Rectal smooth muscle tissue (tissue), 1 donor: ENCODE data around the gene TSR3.
A peak's percentile ranks its signal among the peaks of the same experiment; 100 is the strongest.

Experiments used
- H3K27ac ChIP-seq: one replicate; pipeline ENCODE4 v1.7.0; 2013; ENCODE audit warnings: low read depth, low read length, inconsistent platforms
- H3K27me3 ChIP-seq: one replicate; pipeline ENCODE4 v1.7.0; 2013; ENCODE audit warnings: low read length; ENCODE audit not compliant: control insufficient read depth, insufficient read depth
- H3K36me3 ChIP-seq: one replicate; pipeline ENCODE4 v1.7.0; 2013; ENCODE audit warnings: low read length; ENCODE audit not compliant: control insufficient read depth, insufficient read depth
- H3K4me1 ChIP-seq: one replicate; pipeline ENCODE4 v1.7.0; 2013; ENCODE audit warnings: low read length; ENCODE audit not compliant: control insufficient read depth, insufficient read depth
- H3K4me3 ChIP-seq: one replicate; pipeline ENCODE4 v1.7.0; 2013; ENCODE audit warnings: low read length
- H3K9ac ChIP-seq: one replicate; pipeline ENCODE4 v1.7.0; 2013; ENCODE audit warnings: low read length

Gene TSR3

DNA sequence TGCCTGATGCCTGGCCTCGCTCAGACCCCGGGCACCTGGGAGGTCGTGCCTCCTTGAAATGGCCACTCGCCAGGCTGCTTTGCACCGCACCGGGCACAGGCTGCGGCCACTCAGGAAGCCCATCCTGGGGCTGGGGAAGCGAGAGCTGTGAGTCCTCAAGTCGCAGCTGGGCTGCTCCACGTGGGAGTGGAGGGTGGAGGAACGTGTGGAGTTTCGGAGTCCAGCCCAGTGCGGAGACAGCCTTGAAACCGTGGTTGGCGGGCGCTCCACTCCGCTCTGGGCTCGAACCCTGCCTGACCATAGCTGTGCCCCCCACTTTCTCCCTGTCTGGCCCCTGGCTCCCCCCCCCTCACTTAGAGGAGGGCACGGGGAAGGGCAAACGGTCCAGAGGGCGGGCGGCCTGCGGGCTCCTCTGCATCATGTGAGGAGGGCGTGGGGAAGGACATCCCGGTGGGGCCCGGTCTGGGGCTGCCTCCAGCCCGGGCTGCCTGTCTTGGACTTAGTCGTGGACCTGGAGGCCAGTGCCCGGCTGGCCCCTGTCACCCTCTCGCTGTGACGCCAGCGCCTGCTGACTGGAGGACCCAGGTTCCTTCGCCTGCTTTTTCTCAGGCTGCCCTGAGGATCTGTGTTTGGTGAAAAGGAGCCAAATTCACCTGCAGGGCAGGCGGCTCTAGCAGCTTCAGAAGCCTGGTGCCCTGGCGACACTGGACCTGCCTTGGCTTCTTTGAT, 39.8 kb downstream of the TSR3 start:
- H3K27me3 ChIP-seq = no peaks in the 10 kb centered on the region
- peak overlapping the region; percentile 25 for H3K9ac ChIP-seq
- peaks cover 20% of the 10 kb centered on the region for H3K4me1 ChIP-seq
- H3K4me3 ChIP-seq = peak overlapping the region; percentile 77
- H3K27ac ChIP-seq = no peak overlapping the region
- H3K36me3 ChIP-seq = peaks cover 31% of the 10 kb centered on the region

DNA sequence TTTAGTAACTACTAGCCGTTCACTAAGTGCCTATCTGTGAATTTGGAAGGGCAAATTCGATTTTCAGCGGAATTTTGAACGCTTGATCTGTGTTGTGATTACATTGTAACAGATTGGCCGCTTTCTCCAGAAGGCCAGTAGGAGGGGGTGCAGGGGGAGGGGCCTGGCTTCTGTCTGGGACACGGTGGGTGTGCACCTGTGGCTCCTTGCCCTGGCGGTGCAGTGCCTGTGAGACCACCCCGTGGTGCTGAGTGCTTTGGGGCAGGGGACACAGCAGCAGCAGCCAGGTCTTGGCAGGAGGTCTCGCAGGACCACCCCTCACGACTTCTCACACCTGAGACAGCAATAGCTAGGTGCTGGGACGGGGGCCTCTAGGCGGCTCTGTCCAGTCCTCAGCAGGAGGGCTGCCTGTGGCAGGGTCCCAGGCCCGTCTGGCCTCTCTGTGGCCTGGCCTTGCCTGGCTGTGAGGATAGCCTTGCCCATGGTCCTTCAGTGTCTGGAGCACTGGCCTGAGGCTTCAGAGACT, 40.4 kb downstream of the TSR3 start:
- H3K36me3 ChIP-seq = peaks cover 25% of the 10 kb centered on the region
- H3K4me1 ChIP-seq = peaks cover 20% of the 10 kb centered on the region
- no peaks in the 10 kb centered on the region for H3K27me3 ChIP-seq
- peak overlapping the region; percentile 77 for H3K4me3 ChIP-seq
- peak overlapping the region; percentile 25 for H3K9ac ChIP-seq
- no peak overlapping the region for H3K27ac ChIP-seq

DNA sequence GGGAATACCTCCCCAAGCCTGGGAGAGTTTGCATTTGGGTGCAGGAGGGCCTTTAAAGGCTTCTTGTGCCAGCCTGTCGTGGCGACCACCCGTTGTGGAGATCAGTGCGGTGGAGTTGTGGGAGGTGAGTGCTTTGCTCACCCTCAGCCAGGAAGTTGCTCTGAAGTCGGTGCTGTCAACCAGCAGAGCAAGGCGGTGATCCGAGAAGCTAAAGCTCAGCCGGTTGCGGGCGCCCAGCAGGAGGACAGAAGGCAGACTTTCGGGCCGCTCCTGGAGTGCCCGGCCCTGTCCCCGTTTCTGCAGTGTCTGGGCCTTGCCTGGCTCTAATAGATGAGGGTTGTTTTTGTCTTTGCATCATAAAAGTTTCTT, 40.9 kb downstream of the TSR3 start:
- Histone ChIP-seq H3K36me3 (peaks cover 21% of the 10 kb centered on the region), H3K4me1 (peaks cover 20% of the 10 kb centered on the region), H3K4me3 (peak overlapping the region; percentile 77), H3K27ac (no peak overlapping the region), H3K9ac (peak overlapping the region; percentile 25), H3K27me3 (no peaks in the 10 kb centered on the region)

DNA sequence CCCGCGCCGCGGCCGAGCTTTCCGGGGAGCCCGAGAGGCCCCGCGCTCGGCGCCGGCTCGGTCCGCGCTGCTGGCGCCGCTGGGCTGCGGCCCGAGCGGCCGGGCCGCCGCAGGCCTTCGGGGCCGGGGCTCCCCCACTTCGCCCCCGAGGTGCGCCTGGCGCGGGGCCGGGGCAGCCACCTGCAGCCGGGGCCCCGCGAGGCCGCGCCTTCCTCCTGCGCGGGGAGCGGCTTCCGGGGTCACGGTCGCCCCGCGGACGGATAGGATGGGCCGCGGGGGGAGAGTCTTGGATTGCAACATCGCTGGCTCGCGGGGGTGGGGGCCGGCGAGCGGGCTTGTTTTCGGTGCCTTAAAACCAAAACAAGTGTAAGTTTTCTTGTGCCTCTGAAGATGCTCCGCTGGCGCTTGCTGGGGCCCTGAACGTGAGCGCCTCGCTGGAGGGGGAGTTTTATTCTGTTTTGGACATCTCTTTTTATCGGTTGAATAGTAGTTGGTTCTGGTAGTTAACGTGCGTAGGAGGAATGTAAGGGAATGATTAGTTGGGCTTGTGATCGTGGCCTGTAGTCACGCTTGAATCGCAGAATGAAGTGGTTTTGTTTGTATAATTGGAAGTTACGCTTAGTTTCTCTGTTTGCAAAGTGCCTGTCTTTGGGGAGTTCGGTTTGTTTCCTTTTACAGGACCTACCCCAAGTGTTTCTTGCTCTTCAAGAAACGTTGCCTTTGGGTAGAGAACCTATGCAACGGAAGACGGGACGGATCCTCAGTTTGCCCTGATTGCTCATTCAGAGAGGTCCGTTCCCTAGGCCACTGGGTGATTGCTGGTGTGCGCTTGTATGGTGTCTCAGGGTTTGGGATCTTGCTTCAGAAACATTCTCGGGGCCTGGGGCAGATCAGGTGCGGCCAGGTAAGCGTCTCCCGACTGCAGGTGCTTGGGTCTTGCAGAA, 41.5 kb downstream of the TSR3 start:
- Histone ChIP-seq H3K4me3 (peak overlapping the region; percentile 77), H3K27ac (peak overlapping the region; percentile 16), H3K36me3 (peaks cover 14% of the 10 kb centered on the region), H3K4me1 (peaks cover 20% of the 10 kb centered on the region), H3K27me3 (no peaks in the 10 kb centered on the region), H3K9ac (peak overlapping the region; percentile 25)

DNA sequence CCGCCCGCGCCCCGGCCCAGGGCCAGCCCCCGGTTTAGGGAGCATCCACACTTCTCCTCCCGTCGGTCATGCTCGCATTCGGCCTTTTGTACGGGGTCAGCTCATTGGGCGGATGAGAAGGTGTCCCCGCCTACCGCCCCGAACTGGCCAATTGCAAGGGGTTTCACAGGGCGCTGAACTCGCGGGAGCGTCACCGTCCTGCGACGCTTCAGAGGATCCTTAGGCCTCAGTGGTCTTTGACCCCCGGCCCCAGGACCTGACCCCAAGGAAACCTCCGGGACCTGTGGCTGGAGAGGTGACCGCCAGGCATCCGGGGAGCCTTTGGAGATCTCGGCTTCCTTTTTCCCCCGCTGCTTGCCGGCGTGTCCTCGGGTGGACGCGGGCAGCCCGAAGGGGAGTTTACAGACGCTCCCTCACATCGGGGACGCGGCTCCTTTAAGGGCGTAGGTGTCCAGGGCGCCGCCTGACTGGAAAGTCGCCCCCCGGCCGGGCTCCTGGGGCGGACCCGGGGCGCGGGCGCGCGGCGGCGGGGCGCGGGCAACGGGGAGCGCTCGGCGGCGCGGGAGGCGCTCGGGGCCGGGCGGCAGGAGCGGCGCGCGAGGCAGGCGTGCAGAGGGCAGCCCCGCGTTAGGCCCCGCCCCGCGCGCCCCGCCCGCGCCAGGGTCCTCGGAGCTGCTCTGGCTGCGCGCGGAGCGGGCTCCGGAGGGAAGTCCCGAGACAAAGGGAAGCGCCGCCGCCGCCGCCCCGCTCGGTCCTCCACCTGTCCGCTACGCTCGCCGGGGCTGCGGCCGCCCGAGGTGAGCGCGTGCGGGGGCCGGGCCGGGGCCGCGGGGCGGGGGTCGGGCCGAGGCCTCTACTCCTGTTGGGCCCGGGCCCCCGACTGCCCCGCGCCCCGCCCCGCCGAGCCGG, 42.4 kb downstream of the TSR3 start, which contains the start of gene UBE2I:
UBE2I (plus strand) TSS at position 660 of the 909 bp plus-strand sequence. CDS start 4,395 bp downstream, outside the sequence.
- Histone ChIP-seq H3K4me3 (peak within 1 kb of the TSS; percentile 78), H3K36me3 (peaks cover 5% of the 10 kb centered on the region), H3K27me3 (no peaks in the 10 kb centered on the region), H3K9ac (peak within 1 kb of the TSS; percentile 86), H3K27ac (peak within 1 kb of the TSS; percentile 97), H3K4me1 (peaks cover 20% of the 10 kb centered on the region)

DNA sequence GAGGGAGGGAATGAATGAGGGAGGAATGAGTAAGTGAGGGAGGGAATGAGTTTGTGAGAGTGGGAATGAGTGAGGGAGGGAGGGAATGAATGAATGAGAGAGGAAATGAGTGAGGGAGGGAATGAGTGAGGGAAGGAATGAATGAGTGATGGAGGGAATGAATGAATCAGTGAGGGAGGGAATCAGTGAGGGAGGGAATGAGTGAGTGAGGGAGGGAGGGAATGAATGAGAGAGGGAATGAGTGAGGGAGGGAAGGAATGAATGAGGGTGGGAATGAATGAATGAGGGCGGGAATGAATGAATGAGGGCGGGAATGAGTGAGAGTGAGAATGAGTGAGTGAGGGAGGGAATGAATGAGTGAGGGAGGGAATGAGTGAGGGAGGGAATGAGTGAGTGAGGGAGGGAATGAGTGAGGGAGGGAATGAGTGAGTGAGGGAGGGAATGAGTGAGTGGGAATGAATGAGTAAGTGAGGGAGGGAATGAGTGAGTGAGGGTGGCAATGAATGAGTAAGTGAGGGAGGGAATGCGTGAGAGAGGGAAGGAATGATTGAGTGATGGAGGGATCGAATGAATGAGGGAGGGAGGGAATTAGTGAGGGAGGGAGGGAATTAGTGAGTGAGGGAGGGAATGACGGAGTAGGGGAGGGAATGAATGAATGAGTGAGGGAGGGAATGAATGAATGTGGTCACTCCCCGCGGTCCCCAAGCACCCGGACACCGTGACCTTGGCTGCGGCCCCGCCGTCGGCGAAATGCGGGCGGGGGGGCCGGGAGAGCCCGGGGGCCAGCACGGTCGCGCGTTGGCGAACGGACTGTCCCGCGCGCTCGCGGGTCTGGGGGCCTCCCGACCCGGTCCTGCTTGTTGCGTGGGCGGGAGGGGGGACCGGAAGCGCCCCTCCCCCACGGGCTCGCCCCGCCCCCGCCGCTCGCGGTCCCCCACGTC, 43.4 kb downstream of the TSR3 start:
- H3K4me3 ChIP-seq = peak overlapping the region; percentile 52
- H3K9ac ChIP-seq = no peak overlapping the region
- peak overlapping the region; percentile 97 for H3K27ac ChIP-seq
- H3K27me3 ChIP-seq = no peaks in the 10 kb centered on the region
- H3K36me3 ChIP-seq = no peaks in the 10 kb centered on the region
- H3K4me1 ChIP-seq = peaks cover 20% of the 10 kb centered on the region

DNA sequence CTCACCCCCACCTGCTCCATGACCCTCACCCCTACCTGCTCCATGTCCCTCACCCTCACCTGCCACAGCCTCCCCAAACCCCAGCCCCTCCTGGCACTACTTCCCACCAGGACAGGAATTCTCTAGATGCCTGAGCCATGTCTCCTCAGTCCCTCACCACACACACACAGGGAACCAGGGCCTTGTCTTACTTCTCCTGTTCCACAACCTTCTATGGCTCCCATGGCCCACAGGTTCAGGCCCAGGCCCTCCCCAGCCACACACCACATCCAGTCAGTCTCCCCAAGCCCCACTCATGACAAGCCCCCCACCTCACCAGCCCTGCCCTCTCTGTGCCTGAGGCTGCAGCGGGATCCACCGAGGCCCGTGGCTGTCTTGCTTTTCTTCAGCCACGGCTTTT, 45.3 kb downstream of the TSR3 start:
- Histone ChIP-seq H3K9ac (no peak overlapping the region), H3K4me1 (peaks cover 10% of the 10 kb centered on the region), H3K27me3 (peaks cover 6% of the 10 kb centered on the region), H3K4me3 (no peak overlapping the region), H3K36me3 (no peaks in the 10 kb centered on the region), H3K27ac (no peak overlapping the region)

DNA sequence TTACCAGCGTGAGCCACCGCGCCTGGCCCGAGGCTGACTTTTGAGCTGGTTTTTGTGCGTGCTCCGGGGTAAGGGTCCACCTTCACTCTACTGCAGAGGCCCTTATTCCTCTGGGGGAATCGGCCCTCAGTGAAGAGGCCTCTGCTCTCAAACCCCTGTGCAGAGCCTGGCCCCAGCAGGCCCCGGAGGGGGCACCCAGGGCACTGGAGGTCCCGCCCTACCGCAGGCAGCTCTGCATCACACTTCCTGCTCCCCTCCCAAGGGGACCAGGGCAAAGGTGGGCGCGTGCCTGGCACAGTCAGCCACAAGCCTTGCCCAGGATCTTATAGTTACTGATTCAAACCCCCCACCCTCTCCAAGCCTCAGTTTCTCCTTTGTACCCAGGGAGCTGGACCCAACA, 45.9 kb downstream of the TSR3 start:
- no peaks in the 10 kb centered on the region for H3K36me3 ChIP-seq

DNA sequence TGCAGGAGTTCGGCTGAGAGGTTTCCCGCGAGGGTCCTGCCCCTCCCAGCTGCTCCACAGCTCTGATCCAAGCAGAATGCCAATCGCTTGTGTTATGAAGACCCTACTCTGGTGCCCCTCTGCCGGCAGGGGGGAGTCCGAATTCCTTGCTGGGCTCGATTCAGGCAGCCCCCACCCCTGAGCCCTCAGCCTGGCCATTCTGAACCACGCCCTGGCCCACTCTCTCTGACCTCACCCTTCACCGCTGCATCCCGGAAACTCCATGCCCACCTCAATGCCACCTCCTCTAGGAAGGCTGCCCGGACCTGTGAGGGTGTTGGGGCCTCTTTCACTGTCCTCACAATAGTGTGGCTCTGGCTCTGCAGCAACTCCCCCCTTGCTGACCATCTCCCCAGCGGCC, 50.1 kb downstream of the TSR3 start:
- Histone ChIP-seq H3K27me3 (peaks cover 23% of the 10 kb centered on the region), H3K9ac (no peak overlapping the region), H3K4me3 (no peak overlapping the region), H3K27ac (no peak overlapping the region), H3K36me3 (no peaks in the 10 kb centered on the region), H3K4me1 (no peaks in the 10 kb centered on the region)

More for the DNA sequence above, 45.9 kb downstream of the TSR3 start:
- H3K4me3 ChIP-seq = no peak overlapping the region
- no peak overlapping the region for H3K27ac ChIP-seq
- peaks cover 5% of the 10 kb centered on the region for H3K4me1 ChIP-seq
- peaks cover 9% of the 10 kb centered on the region for H3K27me3 ChIP-seq
- no peak overlapping the region for H3K9ac ChIP-seq

DNA sequence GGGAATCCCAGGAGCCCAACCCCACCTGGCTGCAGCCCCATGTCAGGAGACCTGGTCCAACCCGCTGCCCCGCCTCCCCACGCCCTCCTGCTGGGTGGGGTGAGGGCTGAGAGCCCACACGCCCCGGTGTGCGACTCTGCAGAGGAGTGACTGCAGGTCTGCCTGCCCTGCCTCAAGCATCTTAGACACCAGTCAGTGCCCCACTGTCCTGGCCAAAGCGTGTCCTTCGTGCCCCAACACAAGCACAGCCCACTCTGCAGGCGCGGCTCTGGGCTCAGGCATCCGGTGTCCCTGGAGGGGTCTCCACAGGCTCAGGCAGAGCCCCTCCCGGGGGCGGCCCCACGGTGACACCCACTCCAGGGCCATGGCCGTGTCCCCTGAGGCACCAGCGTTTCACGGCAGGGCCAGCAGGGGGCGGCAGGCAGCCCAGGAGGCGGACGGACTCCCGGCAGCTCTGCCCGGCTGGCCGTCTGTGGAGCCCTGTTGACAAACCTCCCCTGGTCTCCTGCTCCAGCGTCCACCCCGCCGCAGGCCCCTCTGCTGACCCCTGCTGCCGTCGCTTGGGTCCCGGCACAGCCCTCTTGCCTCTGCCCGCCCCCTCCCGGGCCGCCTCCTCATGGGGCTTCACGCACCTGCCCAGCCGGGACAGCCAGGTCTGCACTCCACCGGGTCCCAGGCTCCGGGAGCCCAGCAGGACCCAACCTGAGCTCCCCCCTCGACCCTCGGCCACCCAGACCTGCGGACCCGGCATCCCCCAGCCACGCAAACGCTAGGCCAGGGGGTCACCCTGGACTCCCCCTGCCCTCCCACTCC, 50.8 kb downstream of the TSR3 start:
- H3K4me3 ChIP-seq = peak overlapping the region; percentile 36

More for the DNA sequence above, 50.8 kb downstream of the TSR3 start:
- no peak overlapping the region for H3K9ac ChIP-seq
- no peaks in the 10 kb centered on the region for H3K4me1 ChIP-seq
- no peak overlapping the region for H3K27ac ChIP-seq
- H3K27me3 ChIP-seq = peaks cover 23% of the 10 kb centered on the region
- H3K36me3 ChIP-seq = no peaks in the 10 kb centered on the region
